H1 (cell line): ENCODE measurements around the gene SHISAL1. TPM values are rescaled to one million over a fixed set of nuclear protein-coding genes. Genes with fewer than 3 reads are reported as not detected.

Experiments used
- CTCF ChIA-PET: fragments of 300-600 bp; sonication (Branson Sonifier 250); formaldehyde crosslinking; loops from one replicate; lab custom pipeline; 2021; ENCODE audit not compliant: partially characterized antibody; lab: Charles Lee
- POLR2A ChIA-PET: fragments of 300-600 bp; sonication (Branson Sonifier 250); formaldehyde crosslinking; loops from one replicate; lab custom pipeline; 2021; ENCODE audit warnings: inconsistent platforms; ENCODE audit not compliant: partially characterized antibody; lab: Charles Lee
- DNase-seq, 2 experiments: peaks; one replicate each; pipeline versions ENCODE4 v3.0.0 to v3.0.0-alpha.2; 2010 to 2022; ENCODE audit warnings: low spot score in 2 of 2, low read depth in 1 of 2, mixed read lengths in 1 of 2
- FAIRE-seq: peaks from 2 replicates; lab custom pipeline; 2011; peaks lifted over from hg19 to GRCh38; lab: Jason Lieb, UNC
- H2AFZ ChIP-seq: 2 replicates; pipeline ENCODE4 v1.8.1; 2012; ENCODE audit warnings: low read length, inconsistent platforms
- H2AK5ac ChIP-seq: 2 replicates; pipeline ENCODE4 v1.6.1; 2013; ENCODE audit warnings: low read depth, low read length
- H2BK120ac ChIP-seq: replicated peaks from 2 replicates; pipeline ENCODE3; 2013; ENCODE audit warnings: low read depth, low read length, inconsistent platforms
- H2BK12ac ChIP-seq: 2 replicates; pipeline ENCODE4 v1.6.1; 2013; ENCODE audit warnings: low read depth, low read length
- H2BK15ac ChIP-seq: 2 replicates; pipeline ENCODE4 v1.6.1; 2013; ENCODE audit warnings: low read length
- H2BK20ac ChIP-seq: 2 replicates; pipeline ENCODE4 v1.6.1; 2013; ENCODE audit warnings: low read length
- H2BK5ac ChIP-seq: 2 replicates; pipeline ENCODE4 v1.6.1; 2013; ENCODE audit warnings: low read depth, low read length
- H3K14ac ChIP-seq: 2 replicates; pipeline ENCODE4 v1.6.1; 2013; ENCODE audit warnings: inconsistent platforms; ENCODE audit not compliant: insufficient read length
- H3K18ac ChIP-seq: 2 replicates; pipeline ENCODE4 v1.6.1; 2013; ENCODE audit warnings: low read length; ENCODE audit errors: extremely low read depth
- H3K23ac ChIP-seq: 2 replicates; pipeline ENCODE4 v1.6.1; 2013; ENCODE audit warnings: inconsistent platforms; ENCODE audit not compliant: insufficient read length
- H3K23me2 ChIP-seq: 2 replicates; pipeline ENCODE4 v1.6.1; 2013; ENCODE audit warnings: low read depth, low read length
- H3K27ac ChIP-seq: 2 replicates; pipeline ENCODE4 v1.6.1; 2011; ENCODE audit warnings: low read depth, low read length, inconsistent platforms
- H3K27me3 ChIP-seq, 4 experiments: replicated peaks in 1 of 4; 1 replicate in 1 of 4; 2 replicates in 3 of 4; pipeline versions ENCODE4 v1.6.1 to v1.8.1; 2011 to 2013; ENCODE audit warnings: low read length in 3 of 4, mild to moderate bottlenecking in 3 of 4, inconsistent platforms in 2 of 4, mixed read lengths in 2 of 4, moderate library complexity in 1 of 4; ENCODE audit not compliant: control insufficient read depth in 3 of 4, insufficient read depth in 3 of 4; ENCODE audit errors: extremely low read depth in 1 of 4
- H3K36me3 ChIP-seq, 4 experiments: 2 replicates each; pipeline versions ENCODE4 v1.6.1 to v1.8.1; 2011 to 2013; ENCODE audit warnings: mild to moderate bottlenecking in 4 of 4, low read length in 3 of 4, moderate library complexity in 2 of 4, control low read depth in 1 of 4, inconsistent platforms in 1 of 4; ENCODE audit not compliant: insufficient read depth in 4 of 4, control insufficient read depth in 2 of 4
- H3K4ac ChIP-seq: replicated peaks from 2 replicates; pipeline ENCODE3; 2013; ENCODE audit warnings: low read length, low read depth, mixed read lengths, inconsistent platforms; ENCODE audit not compliant: insufficient read length
- H3K4me1 ChIP-seq, 4 experiments: replicated peaks in 1 of 4; 1 replicate in 1 of 4; 2 replicates in 3 of 4; pipeline versions ENCODE4 v1.6.1 to v1.8.1; 2011 to 2013; ENCODE audit warnings: low read length in 3 of 4, inconsistent platforms in 2 of 4, mixed read lengths in 1 of 4; ENCODE audit not compliant: insufficient read depth in 4 of 4, control insufficient read depth in 3 of 4
- H3K4me2 ChIP-seq, 2 experiments: 2 replicates each; pipeline versions ENCODE4 v1.6.1 to v1.8.1; 2011 to 2013; ENCODE audit warnings: low read depth in 2 of 2, low read length in 2 of 2, control low read depth in 1 of 2, inconsistent platforms in 1 of 2, mild to moderate bottlenecking in 1 of 2; ENCODE audit not compliant: insufficient read depth in 1 of 2
- H3K4me3 ChIP-seq, 4 experiments: fragments of 200-600, 300-600 bp in 1 of 4; sonication (generic), shearing (Covaris generic), sonication (Bioruptor Twin) in 1 of 4; 2 replicates each; pipeline versions ENCODE4 v1.5.1 to v1.8.1; 2011 to 2016; ENCODE audit warnings: low read length in 4 of 4, low read depth in 3 of 4, control low read depth in 2 of 4, inconsistent platforms in 2 of 4, mild to moderate bottlenecking in 2 of 4, mixed read lengths in 1 of 4, moderate library complexity in 1 of 4; ENCODE audit not compliant: insufficient read depth in 2 of 4; ENCODE audit errors: extremely low read depth in 1 of 4
- H3K56ac ChIP-seq: replicated peaks from 2 replicates; pipeline ENCODE3; 2013; ENCODE audit warnings: low read depth, mild to moderate bottlenecking, mixed read lengths, low read length, inconsistent platforms; ENCODE audit not compliant: insufficient read length
- H3K79me1 ChIP-seq: 2 replicates; pipeline ENCODE4 v1.6.1; 2013; ENCODE audit warnings: low read depth, low read length, control low read depth
- H3K79me2 ChIP-seq, 2 experiments: 2 replicates each; pipeline versions ENCODE4 v1.6.1 to v1.8.1; 2012 to 2013; ENCODE audit warnings: low read length in 2 of 2, mild to moderate bottlenecking in 2 of 2, inconsistent platforms in 1 of 2; ENCODE audit not compliant: insufficient read depth in 2 of 2, control insufficient read depth in 1 of 2
- H3K9ac ChIP-seq, 4 experiments: replicated peaks in 1 of 4; 1 replicate in 1 of 4; 2 replicates in 3 of 4; pipeline versions ENCODE4 v1.6.1 to v1.8.1; 2011 to 2013; ENCODE audit warnings: low read depth in 3 of 4, low read length in 3 of 4, control low read depth in 2 of 4, mild to moderate bottlenecking in 2 of 4, moderate library complexity in 2 of 4, inconsistent platforms in 1 of 4; ENCODE audit errors: extremely low read depth in 1 of 4
- H3K9me3 ChIP-seq, 2 experiments: 2 replicates each; pipeline versions ENCODE4 v1.6.1 to v1.8.1; 2012 to 2013; ENCODE audit warnings: mild to moderate bottlenecking in 2 of 2, moderate library complexity in 2 of 2, control low read depth in 1 of 2, inconsistent platforms in 1 of 2, low read depth in 1 of 2, low read length in 1 of 2, mixed read lengths in 1 of 2; ENCODE audit not compliant: insufficient read depth in 2 of 2
- H4K20me1 ChIP-seq, 2 experiments: replicated peaks in 1 of 2; 2 replicates each; pipeline versions ENCODE3 to v1.8.1; 2011 to 2013; ENCODE audit warnings: inconsistent platforms in 2 of 2, low read length in 2 of 2, mild to moderate bottlenecking in 1 of 2; ENCODE audit not compliant: insufficient read depth in 2 of 2, control insufficient read depth in 1 of 2
- H4K5ac ChIP-seq: 2 replicates; pipeline ENCODE4 v1.6.1; 2013; ENCODE audit warnings: low read length, low read depth, mixed read lengths, inconsistent platforms; ENCODE audit not compliant: insufficient read length
- H4K8ac ChIP-seq: 2 replicates; pipeline ENCODE4 v1.8.0; 2013; ENCODE audit warnings: mild to moderate bottlenecking, moderate library complexity, low read length, inconsistent platforms; ENCODE audit not compliant: insufficient read depth; ENCODE audit errors: extremely low read depth
- H4K91ac ChIP-seq: replicated peaks from 2 replicates; pipeline ENCODE3; 2013; ENCODE audit warnings: low read length, mixed read lengths, inconsistent platforms; ENCODE audit not compliant: insufficient read length
- BACH1 ChIP-seq: IDR thresholded peaks from 2 replicates; pipeline ENCODE4 v1.6.1; 2012; ENCODE audit warnings: low read length, improper control_type of control experiment
- CBX8 ChIP-seq: fragments of 300-800, 300-1000 bp; sonication (generic); IDR thresholded peaks from 2 replicates; pipeline ENCODE4 v1.7.1; 2016; ENCODE audit warnings: low read depth, low read length, borderline replicate concordance
- CTBP2 ChIP-seq: IDR thresholded peaks from 2 replicates; pipeline ENCODE4 v1.7.0; 2011; ENCODE audit warnings: borderline replicate concordance, mild to moderate bottlenecking, moderate library complexity, mixed read lengths, low read length; ENCODE audit not compliant: insufficient read depth, insufficient read length
- CTCF ChIP-seq, 3 experiments: IDR thresholded peaks; 1 replicate in 2 of 3; 2 replicates in 1 of 3; pipeline versions ENCODE4 v1.5.1 to v1.6.1; 2011; ENCODE audit warnings: low read length in 3 of 3, mild to moderate bottlenecking in 3 of 3, inconsistent platforms in 2 of 3, low read depth in 1 of 3, moderate library complexity in 1 of 3; ENCODE audit not compliant: insufficient read depth in 1 of 3; ENCODE audit errors: control extremely low read depth in 1 of 3
- KDM5A ChIP-seq: fragments of 200-600 bp; IDR thresholded peaks from 2 replicates; pipeline ENCODE4 v1.7.1; 2012; ENCODE audit warnings: mild to moderate bottlenecking, low read length, inconsistent platforms, mixed read lengths
- MAFK ChIP-seq: IDR thresholded peaks from 2 replicates; pipeline ENCODE4 v1.6.1; 2012; ENCODE audit warnings: low read depth, mild to moderate bottlenecking, improper control_type of control experiment, low read length
- POU5F1 ChIP-seq: IDR thresholded peaks from 2 replicates; pipeline ENCODE4 v1.6.1; 2011; ENCODE audit warnings: low read depth, mild to moderate bottlenecking, low read length, moderate library complexity
- YY1 ChIP-seq: IDR thresholded peaks from 2 replicates; pipeline ENCODE4 v1.6.1; 2011; ENCODE audit warnings: low read depth, mild to moderate bottlenecking, low read length
- WGBS, 2 experiments: shearing (Covaris generic) in 1 of 2; methylation state at CpG; one replicate each; pipeline versions ENCODE4 v1.1.6 to v1.1.7; 2013 to 2015; ENCODE audit warnings: low lambda C conversion rate in 2 of 2, mixed read lengths in 2 of 2, inconsistent platforms in 1 of 2, low coverage in 1 of 2, missing lambda C conversion rate in 1 of 2; ENCODE audit not compliant: insufficient replicate concordance in 2 of 2, insufficient coverage in 1 of 2, insufficient read length in 1 of 2; ENCODE audit errors: extremely low coverage in 1 of 2, missing lambda C conversion rate in 1 of 2; 5-methylcytosine and 5-hydroxymethylcytosine counted together
- polyA plus RNA-seq, 7 experiments: library from polyadenylated mRNA; depleted of rRNA in 3 of 7; stranded (reverse) in 5 of 7; unstranded in 2 of 7; fragments of >200 nt in 5 of 7; fragments of 200-250 nt in 2 of 7; gene quantifications; 1 replicate in 5 of 7; 2 replicates in 1 of 7; 4 replicates in 1 of 7; pipeline versions ENCODE4 v1.2.1 to v1.2.3, GENCODE V29; 2011 to 2013; ENCODE audit warnings: missing spikeins in 2 of 7, mixed read lengths in 2 of 7
- total RNA-seq: library from RNA; stranded (reverse); fragmentation: NEBNext Ultra II Directional; extraction: Animal tissue kit (Norgen Biotek cat#: 25700); gene quantifications from 2 replicates; pipeline ENCODE4 v1.2.1, GENCODE V29; 2021
- TF ChIP-seq, protein P1 (sequence below): IDR thresholded peaks from 2 replicates; pipeline ENCODE4 v1.6.1; 2012; ENCODE audit warnings: inconsistent platforms
- TF ChIP-seq, protein P2 (sequence below): IDR thresholded peaks from 2 replicates; pipeline ENCODE4 v1.6.1; 2011; ENCODE audit warnings: low read depth, mild to moderate bottlenecking, low read length; ENCODE audit not compliant: insufficient read depth

Gene SHISAL1
- total and polyA plus RNA-seq, 2 of the 8 experiments (the other 6 are each of a cell fraction or from before 2014, with no cell fraction given) = 3.7 to 5.8 TPM

GRCh38 chr22:44196731-44197131 is 116.0 kb downstream of the SHISAL1 start:
- Histone ChIP-seq H3K23me2 (peaks cover 13% of the 10 kb centered on the region; the same call in 1 of the 2 replicates), H4K20me1 (peaks cover 0 to 5% of the 10 kb centered on the region in 2 experiments), H4K8ac (no peak overlapping the region), H2BK12ac (no peak overlapping the region), H3K4me1 (peaks cover 0 to 7% (median 0%) of the 10 kb centered on the region in 4 experiments; a peak in 4 of 7 replicates), H3K23ac (no peak overlapping the region), H2AK5ac (no peak overlapping the region), H3K79me1 (no peaks in the 10 kb centered on the region), H2BK15ac (peak overlapping the region; percentile 92; the same call in 1 of the 2 replicates), H2AFZ (no peak overlapping the region), H3K79me2 (no peaks in the 10 kb centered on the region), H3K4ac (no peak overlapping the region), H3K56ac (no peak overlapping the region), H4K5ac (no peak overlapping the region), H3K18ac (no peak overlapping the region; the same call in none of the 2 replicates), H3K9me3 (no peaks in the 10 kb centered on the region), H3K4me2 (no peak overlapping the region), H3K4me3 (no peak overlapping the region), H2BK120ac (no peak overlapping the region), H3K27ac (no peak overlapping the region), H3K36me3 (no peaks in the 10 kb centered on the region), H3K9ac (no peak overlapping the region), H3K27me3 (no peaks in the 10 kb centered on the region), H4K91ac (no peak overlapping the region), H2BK20ac (no peak overlapping the region), H2BK5ac (no peak overlapping the region), H3K14ac (no peak overlapping the region)
- WGBS, 2 experiments = 81% methylated on average over 10 of the region's 10 CpGs; no CpG with 5 or more reads in 1 of the 2 experiments
- DNase-seq (no peak), FAIRE-seq (no peak)
- CTCF ChIA-PET = interaction anchor here (0.5 to 1.4 kb wide), 2 partner anchors 23 to 1084 kb away, joined by 3 read pairs; no protein-coding TSS in a partner anchor
- POLR2A ChIA-PET = interaction anchor here (0.6 to 1.3 kb wide), 2 partner anchors 11 to 13 kb away, joined by 3 read pairs; no protein-coding TSS in a partner anchor
- no peak for TF ChIP-seq POU5F1
- no peak for TF ChIP-seq KDM5A
- TF ChIP-seq CBX8 = no peak
- no peak for TF ChIP-seq BACH1
- TF ChIP-seq, protein P1, sequence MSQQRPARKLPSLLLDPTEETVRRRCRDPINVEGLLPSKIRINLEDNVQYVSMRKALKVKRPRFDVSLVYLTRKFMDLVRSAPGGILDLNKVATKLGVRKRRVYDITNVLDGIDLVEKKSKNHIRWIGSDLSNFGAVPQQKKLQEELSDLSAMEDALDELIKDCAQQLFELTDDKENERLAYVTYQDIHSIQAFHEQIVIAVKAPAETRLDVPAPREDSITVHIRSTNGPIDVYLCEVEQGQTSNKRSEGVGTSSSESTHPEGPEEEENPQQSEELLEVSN = no peak
- TF ChIP-seq CTCF (IDR thresholded peaks at IDR 0.05; ENCODE audit: control extremely low read depth in 1 of 3, insufficient read depth in 1 of 3, low read depth in 1 of 3, low read length in 3 of 3) = no peak
- TF ChIP-seq, protein P2, sequence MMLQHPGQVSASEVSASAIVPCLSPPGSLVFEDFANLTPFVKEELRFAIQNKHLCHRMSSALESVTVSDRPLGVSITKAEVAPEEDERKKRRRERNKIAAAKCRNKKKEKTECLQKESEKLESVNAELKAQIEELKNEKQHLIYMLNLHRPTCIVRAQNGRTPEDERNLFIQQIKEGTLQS = no peak
- no peak for TF ChIP-seq CTBP2
- TF ChIP-seq YY1 = no peak
- no peak for TF ChIP-seq MAFK
